C4-2B (cell line): Measurements from ENCODE around the gene FAM53B.

Experiments
- H3K27ac ChIP-seq: fragments of 450-650 bp; 2 replicates; pipeline ENCODE4 v1.5.1; 2017
- CTCF ChIP-seq: fragments of 450-650 bp; conservative IDR thresholded peaks from 2 replicates; pipeline ENCODE4 v1.5.1; 2017; ENCODE audit warnings: mild to moderate bottlenecking
- ZFX ChIP-seq: fragments of 450-650 bp; IDR thresholded peaks from 2 replicates; pipeline ENCODE4 v1.6.1; 2017

The FAM53B gene

DNA sequence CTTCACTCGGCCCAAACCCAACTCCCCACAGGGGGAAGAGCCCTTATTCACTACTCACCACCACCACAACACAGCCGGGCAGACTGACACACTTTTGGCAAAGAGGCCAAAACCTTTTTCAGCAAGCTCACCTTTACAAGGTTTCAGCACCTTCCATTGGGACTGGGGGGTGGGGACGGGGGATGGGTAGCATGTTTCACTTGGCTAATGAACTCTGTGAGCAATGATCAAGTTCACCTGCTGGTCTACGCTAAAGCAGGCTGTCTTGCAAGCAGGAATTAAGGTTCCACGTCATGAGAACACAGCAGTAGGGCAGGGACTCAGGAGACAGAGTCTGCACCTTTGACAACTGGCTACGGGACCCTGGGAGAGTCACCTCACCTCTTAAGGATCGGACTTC is 7.0 kb downstream of the FAM53B start:
- no peak for TF ChIP-seq CTCF
- no peak for TF ChIP-seq ZFX
- peak overlapping the region; percentile 73 for H3K27ac ChIP-seq

GRCh38 chr10:124736491-124737136 is 7.6 kb downstream of the FAM53B start:
- TF ChIP-seq ZFX (no peak), CTCF (no peak)
- peak overlapping the region; percentile 73 for H3K27ac ChIP-seq

GRCh38 chr10:124735491-124736286 is 8.5 kb downstream of the FAM53B start:
- peak overlapping the region; percentile 73 for H3K27ac ChIP-seq
- TF ChIP-seq ZFX (no peak), CTCF (no peak)

DNA sequence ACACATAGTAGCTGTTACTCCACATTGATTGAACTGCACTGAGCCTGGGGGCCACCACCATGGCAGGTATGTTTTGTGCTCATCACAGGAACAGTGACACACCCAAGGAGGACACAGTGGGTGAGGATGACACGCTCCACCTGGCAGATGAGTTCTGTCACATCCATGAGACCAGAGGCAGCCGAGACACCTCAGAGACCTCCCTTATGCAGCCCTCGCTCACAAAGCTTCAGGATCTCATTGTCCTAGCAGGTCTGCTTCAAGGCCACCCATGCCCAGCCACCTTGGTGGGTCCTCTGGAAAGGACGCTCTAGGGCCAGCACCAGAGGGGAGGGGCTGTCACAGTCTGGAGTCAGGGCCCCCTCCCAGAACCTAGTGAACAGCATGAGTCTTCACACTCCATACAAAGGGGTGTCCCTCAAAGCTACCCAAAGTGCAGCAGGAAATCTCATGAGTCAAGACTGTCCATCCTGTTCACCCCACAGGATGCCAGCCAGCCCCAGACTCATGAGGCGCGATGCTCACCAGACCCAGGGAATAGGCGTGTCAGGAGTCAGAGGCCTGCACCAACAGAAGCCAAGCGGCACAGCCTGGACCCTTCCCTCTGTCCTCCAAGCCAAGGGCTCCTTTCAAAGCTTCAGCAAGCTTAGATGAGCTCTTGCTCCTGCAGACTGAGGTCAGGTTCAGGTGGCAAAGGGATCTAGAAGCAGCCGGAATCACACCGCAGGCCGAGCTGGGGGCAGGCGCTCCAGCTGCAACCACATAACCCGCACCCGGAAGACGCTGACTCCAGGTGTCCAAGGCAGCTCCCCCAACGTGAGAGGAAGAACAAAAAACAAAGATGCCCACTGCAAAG is 9.6 kb downstream of the FAM53B start:
- H3K27ac ChIP-seq: no peak overlapping the region
- TF ChIP-seq ZFX: no peak
- no peak for TF ChIP-seq CTCF

- H3K27ac ChIP-seq: no peak overlapping the region
- TF ChIP-seq CTCF (no peak), ZFX (no peak)
These were observed 10.5 kb downstream of the FAM53B start for GRCh38 chr10:124733571-124734245.

GRCh38 chr10:124732931-124733570 is 11.1 kb downstream of the FAM53B start:
- H3K27ac ChIP-seq: no peak overlapping the region; the same call in 1 of the 2 replicates

More at GRCh38 chr10:124732931-124733570, 11.1 kb downstream of the FAM53B start:
- no peak for TF ChIP-seq ZFX
- TF ChIP-seq CTCF: no peak
